HG02678 (cell line): Measurements from ENCODE around the gene ZNF84.

ENCODE experiments used
- ATAC-seq: cut with Tn5 transposase; IDR thresholded peaks from one replicate; pipeline ENCODE4 v1.9.1; 2021; ENCODE audit warnings: mild to moderate bottlenecking, moderate library complexity; ENCODE audit not compliant: unreplicated experiment

Gene ZNF84

DNA sequence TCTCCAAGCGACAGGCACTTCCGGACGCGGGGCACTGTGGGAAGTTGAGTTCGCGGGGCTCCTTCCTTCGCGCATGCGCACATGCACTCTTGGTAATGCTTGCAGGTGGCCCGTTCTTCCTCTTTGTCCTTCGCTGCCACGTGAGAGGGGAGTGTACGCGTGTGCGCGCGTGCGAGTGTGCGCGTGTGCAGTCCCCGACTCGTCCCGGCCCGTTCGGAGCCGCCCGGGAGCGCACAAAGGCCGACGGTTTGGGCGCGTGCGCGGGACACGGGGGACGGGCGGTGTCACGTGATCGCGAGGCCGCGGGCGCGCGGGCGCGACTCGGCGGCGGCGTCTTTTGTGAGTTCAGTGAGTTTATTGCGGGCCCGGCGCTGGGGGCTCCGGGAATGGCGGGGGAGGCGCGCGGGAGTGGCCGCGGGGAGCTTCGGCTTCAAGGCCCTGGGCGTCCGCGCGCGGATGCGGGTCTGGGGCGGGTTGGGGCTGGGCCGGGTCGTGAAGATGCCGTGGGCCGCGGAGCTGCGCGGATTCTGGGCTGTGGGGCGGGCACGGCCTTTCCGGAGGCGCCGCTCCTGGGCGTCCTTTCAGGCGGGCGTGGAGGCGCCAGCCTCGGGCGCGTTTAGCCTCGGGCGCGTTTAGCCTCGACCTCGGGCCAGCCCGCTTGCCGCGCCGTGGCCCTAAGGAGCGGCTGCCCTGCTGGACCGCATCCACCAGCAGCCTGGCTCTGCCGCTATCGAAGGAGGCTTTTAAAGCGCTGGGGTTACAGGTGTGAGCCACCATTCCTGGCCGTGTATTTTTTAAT is at the start of gene ZNF84:
TSS of gene ZNF84 (plus strand) at position 303 of the 799 bp plus-strand sequence. CDS start 3,959 bp downstream, outside the sequence.
- ATAC-seq = peak; percentile 97

DNA sequence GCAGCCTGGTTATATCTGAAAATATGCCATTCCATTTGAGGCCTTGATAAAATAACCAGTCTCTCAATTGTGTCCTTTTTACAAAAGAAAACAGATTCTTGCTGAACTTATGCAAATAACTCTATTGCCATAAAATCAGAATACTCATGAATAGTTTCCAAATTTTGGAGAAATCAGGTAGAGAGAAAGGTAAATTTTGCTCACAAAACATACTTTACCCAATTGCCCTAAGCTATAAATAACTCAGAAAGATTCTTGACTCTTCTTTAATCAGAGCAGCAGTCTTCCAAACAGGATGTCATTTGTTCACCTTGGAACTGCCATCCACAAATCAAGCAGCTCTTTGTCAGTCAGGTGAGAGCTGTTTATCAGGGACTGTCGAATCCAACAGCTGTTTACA is 38.6 kb upstream of the ZNF84 start:
- no peak for ATAC-seq

DNA sequence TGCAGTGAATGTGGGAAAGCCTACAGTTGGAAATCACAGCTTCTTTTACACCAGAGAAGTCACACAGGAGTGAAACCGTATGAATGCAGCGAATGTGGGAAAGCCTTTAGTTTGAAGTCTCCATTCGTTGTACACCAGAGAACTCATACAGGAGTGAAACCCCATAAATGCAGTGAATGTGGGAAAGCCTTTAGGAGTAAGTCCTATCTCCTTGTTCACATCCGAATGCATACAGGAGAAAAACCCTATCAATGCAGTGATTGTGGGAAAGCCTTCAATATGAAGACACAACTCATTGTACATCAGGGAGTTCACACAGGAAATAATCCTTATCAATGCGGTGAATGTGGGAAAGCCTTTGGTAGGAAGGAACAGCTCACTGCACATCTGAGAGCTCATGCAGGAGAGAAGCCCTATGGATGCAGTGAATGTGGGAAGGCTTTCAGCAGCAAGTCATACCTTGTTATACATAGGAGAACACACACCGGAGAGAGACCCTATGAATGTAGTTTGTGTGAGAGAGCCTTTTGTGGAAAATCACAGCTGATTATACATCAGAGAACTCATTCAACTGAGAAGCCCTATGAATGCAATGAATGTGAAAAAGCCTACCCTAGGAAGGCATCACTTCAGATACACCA is 26.5 kb upstream of the ZNF84 start:
- no peak for ATAC-seq

DNA sequence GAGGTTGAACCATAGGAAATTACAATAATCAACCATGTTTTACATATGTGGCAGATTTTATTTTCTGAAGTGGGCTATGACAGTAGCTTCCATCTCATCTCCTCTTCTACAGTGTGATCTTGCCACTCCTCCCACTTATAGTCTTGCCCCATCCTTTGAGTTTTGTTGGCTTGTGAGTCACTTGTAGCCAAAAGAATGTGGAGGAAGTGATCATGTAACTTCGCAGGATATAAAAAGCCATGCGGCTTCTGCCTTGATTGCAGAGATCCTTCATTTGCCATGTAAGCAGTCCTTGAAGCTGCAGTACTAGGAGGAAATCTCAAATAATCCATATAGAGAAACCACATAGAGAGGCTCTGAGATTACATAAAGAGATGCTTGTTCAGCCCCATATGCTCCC is 13.7 kb upstream of the ZNF84 start:
- ATAC-seq = no peak

DNA sequence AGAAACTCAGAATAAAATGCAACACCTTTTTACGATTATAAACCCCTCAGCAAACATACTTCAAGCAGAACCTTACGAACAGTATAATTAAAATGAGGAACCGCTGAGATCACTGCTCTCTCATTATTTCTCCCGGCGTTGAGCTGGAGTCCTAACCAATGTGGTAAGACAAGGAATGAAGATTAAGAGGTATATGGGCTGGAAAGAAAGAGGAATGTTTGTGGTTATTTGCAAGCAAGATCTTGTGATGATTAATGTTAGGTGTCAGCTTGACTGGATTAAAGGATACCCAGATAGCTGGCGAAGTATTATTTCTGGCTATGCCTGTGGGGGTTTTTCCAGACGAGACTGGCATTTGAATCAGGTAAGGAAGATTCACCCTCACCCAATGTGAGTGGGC is 10.3 kb upstream of the ZNF84 start:
- ATAC-seq = no peak

DNA sequence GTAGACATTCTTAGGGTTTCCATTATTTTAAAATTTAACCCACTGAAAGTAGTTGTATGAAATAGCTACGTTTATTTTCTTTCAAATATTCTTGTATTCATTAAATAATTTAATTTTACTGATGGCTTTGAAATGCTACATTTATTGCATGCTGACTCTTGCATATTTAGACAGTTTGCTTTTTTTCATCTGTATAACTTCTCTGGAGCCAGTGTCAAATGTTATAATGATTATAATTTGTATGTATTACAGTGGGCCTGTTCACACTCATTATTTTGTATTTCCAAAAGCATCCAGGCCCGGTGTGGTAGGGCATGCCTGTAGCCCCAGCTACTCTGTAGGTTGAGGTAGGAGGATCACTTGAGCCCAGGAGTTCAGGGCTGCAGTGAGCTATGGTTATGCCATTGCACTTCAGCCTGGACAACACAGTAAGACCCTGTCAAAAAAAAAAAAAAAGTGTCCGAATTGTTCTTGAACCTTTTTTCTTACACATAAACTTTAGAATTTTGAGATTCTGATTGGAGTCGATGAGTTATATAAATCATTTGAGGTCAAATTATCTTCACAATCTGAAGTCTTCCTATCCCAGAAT is 905 bp downstream of the ZNF84 start:
- ATAC-seq = no peak

DNA sequence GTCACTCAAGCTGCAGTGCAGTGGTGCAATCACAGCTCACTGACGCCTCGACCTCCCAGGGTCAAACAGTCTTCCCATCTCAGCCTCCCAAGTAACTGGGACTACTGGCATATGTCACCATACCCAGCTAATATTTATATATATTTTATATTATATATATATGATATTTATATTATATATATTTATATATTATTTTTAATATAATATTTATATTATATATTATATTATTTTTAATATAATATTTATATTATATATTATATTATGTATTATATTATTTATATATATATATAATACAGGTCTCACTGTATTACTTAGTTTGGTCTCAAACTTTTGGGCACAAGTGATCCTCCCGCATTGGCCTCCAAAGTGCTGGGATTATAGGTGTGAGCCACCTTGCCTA is 9.4 kb downstream of the ZNF84 start:
- ATAC-seq = no peak

DNA sequence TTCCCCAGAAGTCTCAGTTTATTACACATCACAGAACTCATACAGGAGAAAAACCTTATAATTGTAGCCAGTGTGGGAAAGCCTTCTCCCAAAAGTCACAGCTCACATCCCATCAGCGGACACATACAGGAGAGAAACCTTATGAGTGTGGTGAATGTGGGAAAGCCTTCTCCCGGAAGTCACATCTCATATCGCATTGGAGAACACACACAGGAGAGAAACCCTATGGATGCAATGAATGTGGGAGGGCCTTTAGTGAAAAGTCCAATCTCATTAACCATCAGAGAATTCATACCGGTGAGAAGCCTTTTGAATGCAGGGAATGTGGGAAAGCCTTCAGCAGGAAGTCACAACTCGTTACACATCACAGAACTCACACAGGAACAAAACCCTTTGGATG is 20.1 kb downstream of the ZNF84 start:
- no peak for ATAC-seq

DNA sequence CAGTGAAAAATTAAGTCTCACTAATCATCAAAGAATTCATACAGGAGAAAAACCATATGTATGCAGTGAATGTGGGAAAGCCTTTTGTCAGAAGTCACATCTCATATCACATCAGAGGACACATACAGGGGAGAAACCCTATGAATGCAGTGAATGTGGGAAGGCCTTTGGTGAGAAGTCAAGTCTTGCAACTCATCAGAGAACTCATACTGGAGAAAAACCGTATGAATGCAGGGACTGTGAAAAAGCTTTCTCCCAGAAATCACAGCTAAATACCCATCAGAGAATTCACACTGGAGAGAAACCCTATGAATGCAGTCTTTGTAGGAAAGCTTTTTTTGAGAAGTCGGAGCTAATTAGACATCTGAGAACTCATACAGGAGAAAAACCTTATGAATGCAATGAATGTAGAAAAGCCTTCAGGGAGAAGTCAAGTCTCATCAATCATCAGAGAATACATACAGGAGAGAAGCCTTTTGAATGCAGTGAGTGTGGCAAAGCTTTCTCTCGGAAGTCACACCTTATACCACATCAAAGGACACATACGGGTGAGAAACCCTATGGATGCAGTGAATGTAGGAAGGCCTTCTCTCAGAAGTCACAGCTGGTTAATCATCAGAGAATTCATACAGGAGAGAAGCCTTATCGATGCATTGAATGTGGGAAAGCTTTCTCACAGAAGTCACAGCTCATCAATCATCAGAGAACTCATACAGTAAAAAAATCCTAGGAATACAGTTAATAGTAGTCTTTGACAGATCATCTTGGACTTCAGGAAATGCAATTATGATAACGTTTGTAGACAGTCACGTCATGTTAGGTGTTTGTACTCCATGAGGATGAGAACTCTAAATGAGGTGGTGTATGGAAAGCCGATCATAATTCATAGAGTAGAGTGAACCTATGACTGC is 21.1 kb downstream of the ZNF84 start:
- no peak for ATAC-seq

DNA sequence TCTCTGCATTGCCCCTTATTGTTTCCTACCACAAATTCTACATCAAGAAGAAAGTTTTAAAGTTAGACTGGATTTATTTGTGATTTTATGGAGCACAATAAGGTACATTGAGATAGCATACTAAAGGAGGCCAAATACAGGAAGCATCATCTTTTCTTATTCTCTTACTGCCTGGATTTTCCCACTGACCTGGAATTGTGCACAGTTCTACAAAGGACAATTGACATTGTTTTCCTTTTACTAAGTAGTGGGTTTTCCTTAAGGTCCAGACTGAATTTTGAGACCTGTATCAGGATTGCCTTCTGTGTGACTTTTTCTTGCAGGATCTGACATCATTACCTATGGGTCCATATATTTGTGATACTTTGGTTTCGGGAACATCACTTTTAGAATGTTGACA is 24.6 kb downstream of the ZNF84 start:
- no peak for ATAC-seq

DNA sequence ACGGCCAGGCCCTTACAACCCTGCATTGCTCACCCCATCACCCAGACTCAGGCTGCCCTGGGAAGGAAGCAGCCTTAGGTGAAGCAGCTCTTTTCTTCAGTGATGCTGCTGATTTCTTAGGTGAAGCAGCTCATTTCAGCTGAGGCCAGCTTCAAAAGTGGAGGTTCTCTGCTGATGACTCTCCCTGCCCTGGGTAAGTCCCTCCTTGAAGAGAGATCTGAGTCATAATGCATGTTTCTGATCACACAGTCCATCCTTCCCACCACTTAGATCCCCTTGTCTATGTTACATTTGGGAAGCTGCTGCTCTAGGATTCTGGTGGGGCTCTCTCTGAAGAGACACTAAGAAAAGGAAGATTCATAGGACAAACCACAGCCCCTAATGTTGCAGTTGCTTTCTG is 26.2 kb downstream of the ZNF84 start:
- ATAC-seq = no peak

DNA sequence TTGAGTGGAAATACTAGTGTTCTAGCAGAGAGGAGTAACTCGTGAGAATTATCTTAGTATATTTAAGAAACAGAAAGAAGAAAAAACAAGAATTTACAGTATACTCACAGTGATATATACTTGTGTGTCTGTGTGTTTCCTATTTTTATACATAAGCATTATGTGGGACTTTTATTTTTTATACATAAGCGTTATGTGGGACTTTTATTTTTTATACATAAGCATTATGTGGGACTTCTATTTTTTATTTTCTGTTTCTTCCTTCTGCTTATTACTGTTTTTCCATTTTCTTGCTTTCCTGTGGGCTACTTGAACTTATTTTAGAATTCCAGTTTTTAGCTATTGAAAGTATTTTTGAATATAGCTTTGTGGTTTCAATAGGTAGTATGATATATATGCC is 36.5 kb downstream of the ZNF84 start:
- no peak for ATAC-seq

DNA sequence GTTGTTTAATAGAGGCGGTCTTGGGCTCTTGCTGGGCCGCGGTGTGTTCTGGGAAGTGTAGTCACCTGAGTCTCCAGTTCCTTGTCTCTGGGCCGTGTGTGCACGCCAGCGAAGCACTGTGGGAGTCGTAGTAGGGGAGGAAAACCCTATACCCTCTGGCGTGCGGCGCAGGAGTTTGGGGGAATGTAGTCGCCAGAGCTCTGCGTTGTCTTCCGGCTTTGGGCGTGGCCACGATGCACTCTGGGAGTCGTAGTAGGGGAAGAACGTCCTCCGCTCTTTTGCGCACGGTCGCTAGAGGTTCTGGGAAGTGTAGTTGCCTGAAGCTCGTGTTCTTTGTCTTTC is 42.7 kb downstream of the ZNF84 start:
- ATAC-seq = peak; percentile 85

DNA sequence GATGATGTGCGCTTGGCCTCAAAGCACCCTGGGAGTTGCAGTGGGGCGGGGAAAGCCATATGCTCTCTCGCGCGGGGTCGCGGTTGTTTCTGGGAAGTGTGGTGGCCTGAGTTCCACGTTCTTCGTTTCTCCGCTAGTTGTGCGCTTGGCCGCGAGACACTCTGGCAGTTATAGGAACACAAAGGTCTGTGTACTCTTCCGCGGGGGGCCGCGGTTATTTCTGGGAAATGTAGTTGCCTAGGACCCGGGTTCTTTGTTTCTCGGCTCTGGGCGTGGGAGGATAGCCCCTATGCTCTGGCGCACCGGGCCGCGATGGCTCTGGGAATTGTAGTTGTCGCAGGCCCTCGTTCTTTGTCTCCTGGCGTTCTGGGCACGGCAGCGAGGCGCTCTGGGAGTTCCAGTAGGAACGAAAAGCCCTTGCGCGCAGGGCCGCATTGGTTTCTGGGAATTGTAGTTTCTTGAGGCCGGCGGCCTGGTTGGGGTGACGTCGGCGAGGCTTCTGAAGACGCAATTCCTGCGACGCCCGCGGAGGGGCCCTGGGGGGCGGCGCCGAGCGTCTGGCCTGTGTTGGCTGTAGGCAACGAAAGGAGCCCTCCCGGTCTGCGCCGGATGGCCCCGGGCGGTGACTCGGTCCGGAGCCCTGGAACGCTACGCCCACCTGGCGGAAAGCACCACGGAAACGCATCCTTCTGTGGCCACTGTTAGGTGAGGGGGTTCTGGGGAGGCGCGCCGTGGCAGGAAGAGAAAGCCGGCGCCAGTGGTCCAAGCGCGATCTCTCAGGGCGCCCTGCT is 43.3 kb downstream of the ZNF84 start, which contains the start of gene ZNF140:
TSS of gene ZNF140 (plus strand) at position 556 of the 791 bp plus-strand sequence. CDS start 398 bp downstream, outside the sequence.
- peak; percentile 68 for ATAC-seq

DNA sequence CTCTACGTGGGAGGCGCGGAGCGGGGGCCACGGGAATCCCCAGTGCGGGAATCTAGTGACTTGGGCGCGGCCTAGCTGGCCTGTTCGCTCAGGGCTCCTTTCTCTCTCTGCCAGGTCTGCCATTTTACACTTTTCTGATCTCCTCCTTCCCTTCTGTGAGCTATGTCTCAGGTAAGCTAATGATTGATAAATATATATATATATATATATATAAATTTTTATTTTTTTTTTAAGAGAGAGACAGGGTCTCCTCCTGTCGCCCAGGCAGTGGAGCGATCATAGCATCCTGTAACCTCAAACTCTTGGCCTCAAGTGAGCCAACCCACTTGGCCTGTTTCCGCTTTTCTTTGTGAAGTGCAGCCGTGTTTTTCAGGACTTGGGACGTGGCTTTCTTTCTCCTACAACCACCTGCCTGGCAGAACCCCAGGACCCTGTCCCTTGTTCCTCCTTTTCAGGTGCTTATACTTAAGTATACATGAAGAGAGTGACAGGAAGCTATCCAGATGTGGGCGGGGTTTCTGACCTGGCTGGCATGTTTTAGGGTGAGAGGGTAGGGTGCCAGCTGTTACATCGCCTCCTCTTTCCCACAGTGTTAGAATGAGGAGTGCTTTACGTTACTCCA is 44.0 kb downstream of the ZNF84 start:
- no peak for ATAC-seq

DNA sequence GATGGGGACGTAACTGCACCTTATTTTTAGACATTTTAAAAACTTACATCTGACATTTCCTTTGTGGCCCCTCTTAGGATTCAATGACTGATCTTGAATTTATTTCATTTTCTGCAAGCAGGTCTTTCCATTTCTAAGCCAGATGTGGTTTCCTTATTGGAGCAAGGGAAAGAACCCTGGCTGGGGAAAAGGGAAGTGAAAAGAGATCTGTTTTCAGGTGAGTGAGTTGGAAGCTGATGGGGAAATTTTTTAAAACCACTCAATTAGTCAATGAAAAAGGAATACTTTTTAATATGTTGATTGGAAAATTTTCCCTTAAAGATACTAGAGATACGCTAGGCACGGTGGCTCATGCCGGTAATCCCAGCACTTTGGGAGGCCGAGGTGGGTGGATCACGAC is 46.0 kb downstream of the ZNF84 start:
- no peak for ATAC-seq

DNA sequence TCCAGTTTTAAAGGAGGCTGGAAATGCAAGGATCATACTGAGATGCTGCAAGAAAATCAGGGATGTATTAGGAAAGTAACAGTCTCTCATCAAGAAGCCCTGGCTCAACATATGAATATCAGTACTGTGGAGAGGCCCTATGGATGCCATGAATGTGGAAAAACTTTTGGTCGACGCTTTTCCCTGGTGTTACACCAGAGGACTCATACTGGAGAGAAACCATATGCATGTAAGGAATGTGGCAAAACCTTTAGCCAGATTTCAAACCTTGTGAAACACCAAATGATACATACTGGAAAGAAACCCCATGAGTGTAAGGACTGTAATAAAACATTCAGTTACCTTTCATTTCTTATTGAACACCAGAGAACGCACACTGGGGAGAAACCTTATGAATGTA is 68.3 kb downstream of the ZNF84 start:
- ATAC-seq = no peak

DNA sequence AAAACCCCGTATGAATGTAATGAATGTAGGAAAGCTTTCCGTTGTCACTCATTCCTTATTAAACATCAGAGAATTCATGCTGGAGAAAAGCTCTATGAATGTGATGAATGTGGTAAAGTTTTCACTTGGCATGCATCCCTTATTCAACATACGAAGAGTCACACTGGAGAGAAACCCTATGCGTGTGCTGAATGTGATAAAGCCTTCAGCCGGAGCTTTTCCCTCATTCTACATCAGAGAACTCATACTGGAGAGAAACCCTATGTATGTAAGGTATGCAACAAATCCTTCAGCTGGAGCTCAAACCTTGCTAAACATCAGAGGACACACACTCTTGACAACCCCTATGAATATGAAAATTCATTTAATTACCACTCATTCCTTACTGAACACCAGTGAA is 68.9 kb downstream of the ZNF84 start:
- no peak for ATAC-seq

DNA sequence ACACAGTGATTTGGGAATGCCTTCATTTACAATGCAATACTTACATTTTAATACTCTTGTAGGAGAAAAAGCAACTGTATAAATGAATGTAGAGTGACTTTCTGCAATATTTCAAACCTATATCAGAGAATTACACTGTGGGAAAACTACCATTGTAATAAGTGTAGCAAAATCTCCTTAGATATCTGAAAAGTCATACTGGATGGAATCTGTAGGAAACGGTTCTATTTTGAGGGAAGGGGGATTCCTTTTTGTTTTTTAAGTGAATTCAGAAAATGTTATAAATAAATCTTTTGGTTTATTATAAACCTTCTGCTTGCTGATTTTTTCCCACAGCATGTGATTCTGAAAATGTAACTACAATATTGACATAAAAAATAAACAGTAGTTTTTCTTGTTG is 69.8 kb downstream of the ZNF84 start:
- ATAC-seq = no peak

DNA sequence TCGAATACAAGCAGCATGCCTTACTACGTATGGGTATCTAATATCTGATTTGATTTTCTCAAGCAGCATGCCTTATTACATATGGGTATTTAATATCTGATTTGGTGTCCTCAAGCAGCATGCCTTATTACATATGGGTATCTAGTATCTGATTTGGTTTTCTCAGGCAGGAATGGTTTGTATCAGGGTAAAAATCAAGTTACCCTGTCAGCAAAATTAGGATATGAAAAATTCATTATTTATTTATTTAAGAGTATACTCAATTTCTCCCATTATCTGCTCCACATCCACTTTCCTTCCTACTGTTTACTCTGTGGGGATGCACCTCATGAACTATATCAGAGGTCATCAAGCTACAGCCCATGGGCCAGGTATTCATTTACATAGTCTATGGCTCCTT is 70.8 kb downstream of the ZNF84 start:
- ATAC-seq = no peak
